T-helper 2 cell treated with Interferon-gamma antibody and Interleukin-4, amounts not matched to agents 100 ng/mL and 5 ng/mL, for 36 hours (primary cell): Measurements from ENCODE around the gene GBGT1. TPM values are rescaled to one million over a fixed set of nuclear protein-coding genes. Genes with fewer than 3 reads are reported as not detected.
"Not testable (repeated sequence)": the region's sequence is repeated elsewhere in the genome, so short reads cannot be mapped to it uniquely, and the experiment has no call there.

Source experiments
- intact Hi-C: fragments of 100-400 bp; cut with micrococcal nuclease; formaldehyde crosslinking; loops from one replicate; pipeline ENCODE4 v1.15.1; 2023
- total RNA-seq: library from RNA; stranded (reverse); gene quantifications from 2 replicates; pipeline ENCODE4 v1.2.3, GENCODE V29; 2022

GBGT1 gene
- total RNA-seq, result 5.7 and 6.7 TPM in 2 replicates

GRCh38 chr9:133163504-133164172, at the start of gene GBGT1:
TSS of gene GBGT1 (minus strand) at chr9:133163914. CDS start at chr9:133162412, 1,502 bp downstream.
- intact Hi-C loops, result no loop called here

- intact Hi-C loops, result no loop called here
Measured at GRCh38 chr9:133210609-133211008, 46.9 kb upstream of the GBGT1 start.

- intact Hi-C loops, result no loop called here
Measured at GRCh38 chr9:133210202-133210532, 46.5 kb upstream of the GBGT1 start.

GRCh38 chr9:133209327-133210201, 45.9 kb upstream of the GBGT1 start:
- intact Hi-C loops, result not testable (repeated sequence)

- intact Hi-C loops, result not testable (repeated sequence)
Measured at GRCh38 chr9:133208880-133209300, 45.2 kb upstream of the GBGT1 start, which contains the start of gene OBP2B. TSS of gene OBP2B (minus strand) at chr9:133209250. CDS start at chr9:133209199, 51 bp downstream.

GRCh38 chr9:133208171-133208879, 44.6 kb upstream of the GBGT1 start:
- intact Hi-C loops, result not testable (repeated sequence)

- intact Hi-C loops, result no loop called here
Measured at GRCh38 chr9:133207540-133208170, 43.9 kb upstream of the GBGT1 start.

- intact Hi-C loops, result no loop called here
Measured at GRCh38 chr9:133207021-133207531, 43.4 kb upstream of the GBGT1 start.

- intact Hi-C loops, result no loop called here
Measured at GRCh38 chr9:133205996-133206931, 42.5 kb upstream of the GBGT1 start.

- intact Hi-C loops, result not testable (repeated sequence)
Measured at GRCh38 chr9:133205481-133205887, 41.8 kb upstream of the GBGT1 start.

- intact Hi-C loops, result no loop called here
Measured at GRCh38 chr9:133204993-133205336, 41.3 kb upstream of the GBGT1 start.

GRCh38 chr9:133204335-133204992, 40.8 kb upstream of the GBGT1 start:
- intact Hi-C loops, result no loop called here

GRCh38 chr9:133203506-133204075, 39.9 kb upstream of the GBGT1 start:
- intact Hi-C loops, result no loop called here

GRCh38 chr9:133202688-133203453, 39.2 kb upstream of the GBGT1 start:
- intact Hi-C loops, result no loop called here

GRCh38 chr9:133202145-133202513, 38.4 kb upstream of the GBGT1 start:
- intact Hi-C loops, result no loop called here

- intact Hi-C loops, result no loop called here
Measured at GRCh38 chr9:133201424-133202144, 37.9 kb upstream of the GBGT1 start.

GRCh38 chr9:133200631-133201030, 36.9 kb upstream of the GBGT1 start:
- intact Hi-C loops, result no loop called here
